GM19240 (cell line): ENCODE data around the gene EIF4G2.
"Not testable (repeated sequence)": the region's sequence is repeated elsewhere in the genome, so short reads cannot be mapped to it uniquely, and the experiment has no call there.

Experiments used
- DNase-seq: peaks from one replicate; pipeline ENCODE4 v3.0.0; 2011; ENCODE audit warnings: low spot score; ENCODE audit not compliant: insufficient read length

The EIF4G2 gene

DNA sequence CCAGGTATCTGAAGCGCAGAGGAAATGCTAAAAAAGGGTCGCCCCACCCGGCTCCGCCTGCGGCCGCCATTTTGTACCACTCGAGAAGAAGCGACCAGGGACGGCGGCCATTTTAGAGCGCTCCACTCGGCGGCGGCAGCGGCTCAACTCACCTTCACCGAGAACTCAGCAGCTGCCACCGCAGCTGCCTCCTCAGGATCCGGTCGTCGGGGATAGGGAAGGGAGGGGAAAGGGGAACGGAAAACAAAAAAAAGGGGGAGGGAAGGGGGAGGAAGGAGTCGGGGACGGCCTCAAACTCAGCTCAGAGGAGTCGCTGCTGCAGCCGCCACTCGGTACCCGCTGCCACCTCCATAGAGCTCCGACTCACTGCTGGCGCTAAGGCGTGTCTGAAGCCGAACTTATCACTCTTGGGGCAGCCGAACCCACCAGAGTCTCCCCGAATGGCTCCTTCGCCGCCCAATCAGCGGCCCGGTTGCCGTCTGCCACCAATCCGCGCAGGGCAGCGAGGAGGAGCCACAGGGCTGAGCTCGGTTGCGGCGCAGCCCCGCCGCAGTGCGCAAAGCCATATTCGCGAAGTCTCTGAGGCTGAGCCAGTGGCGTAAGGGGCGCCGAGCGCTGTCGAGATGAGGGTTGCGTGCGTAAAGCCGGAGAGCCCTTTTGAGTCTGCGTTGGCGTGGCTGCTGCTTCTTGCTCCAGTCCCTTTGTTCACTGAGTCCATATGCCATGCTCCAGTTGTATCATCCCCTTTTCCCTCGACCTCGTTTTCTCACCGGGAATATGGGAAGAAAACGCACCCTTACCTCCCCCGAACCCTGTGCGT is at the start of gene EIF4G2:
EIF4G2 (minus strand) TSS at position 374 of the 820 bp plus-strand sequence.
- DNase-seq: peak; percentile 81

DNA sequence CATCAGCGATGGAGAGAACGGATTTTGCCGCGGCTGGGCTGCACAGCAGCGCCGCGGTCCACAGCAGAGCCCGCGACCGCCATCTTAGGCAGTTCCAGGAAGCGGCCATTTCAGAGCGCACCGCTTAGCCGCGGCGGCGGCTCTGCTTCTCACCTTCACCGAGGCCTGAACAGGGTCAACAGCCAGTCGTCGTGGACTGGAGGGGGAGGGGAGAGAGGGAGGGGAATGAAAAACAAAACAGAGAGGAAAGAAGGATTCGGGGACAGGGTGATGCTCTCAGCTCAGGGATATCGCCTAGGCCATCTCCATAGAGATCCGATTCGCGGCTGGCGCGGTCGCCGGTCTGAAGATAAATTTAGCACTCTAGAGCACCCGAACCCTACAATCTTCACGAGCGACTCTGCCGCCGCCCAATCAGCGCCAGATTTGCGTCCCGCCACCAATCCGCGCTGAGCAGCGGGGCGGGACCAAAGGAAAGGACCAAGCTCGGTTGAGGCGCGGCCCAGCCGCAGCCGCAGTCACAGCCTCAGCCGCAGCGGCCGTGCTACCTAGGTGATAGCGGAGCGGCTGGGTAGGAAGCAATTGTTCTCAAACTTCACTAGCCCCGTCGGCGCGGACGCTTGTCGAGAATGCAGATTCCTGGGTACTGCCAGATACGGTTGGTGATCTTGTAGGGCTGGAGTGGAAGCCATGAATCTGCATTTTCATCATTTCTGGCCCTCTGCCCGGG is 49.1 kb upstream of the EIF4G2 start, which contains the start of gene ZBED5:
ZBED5 (minus strand) TSS at position 345 of the 730 bp plus-strand sequence. CDS start 3,108 bp downstream, outside the sequence.
- DNase-seq: peak; percentile 43

DNA sequence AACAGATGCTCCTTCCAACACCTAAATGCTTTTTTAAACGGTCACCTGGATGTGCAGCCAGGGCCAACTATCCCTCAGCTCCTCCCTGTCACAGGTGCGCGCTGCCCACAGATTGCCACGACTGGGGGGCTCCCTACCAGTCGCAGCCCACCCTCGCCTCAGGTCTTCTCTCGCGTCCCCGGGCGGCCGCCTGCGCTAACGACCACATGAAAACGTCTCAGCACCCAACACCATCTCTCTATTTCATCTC is 48.7 kb upstream of the EIF4G2 start:
- no peak for DNase-seq

DNA sequence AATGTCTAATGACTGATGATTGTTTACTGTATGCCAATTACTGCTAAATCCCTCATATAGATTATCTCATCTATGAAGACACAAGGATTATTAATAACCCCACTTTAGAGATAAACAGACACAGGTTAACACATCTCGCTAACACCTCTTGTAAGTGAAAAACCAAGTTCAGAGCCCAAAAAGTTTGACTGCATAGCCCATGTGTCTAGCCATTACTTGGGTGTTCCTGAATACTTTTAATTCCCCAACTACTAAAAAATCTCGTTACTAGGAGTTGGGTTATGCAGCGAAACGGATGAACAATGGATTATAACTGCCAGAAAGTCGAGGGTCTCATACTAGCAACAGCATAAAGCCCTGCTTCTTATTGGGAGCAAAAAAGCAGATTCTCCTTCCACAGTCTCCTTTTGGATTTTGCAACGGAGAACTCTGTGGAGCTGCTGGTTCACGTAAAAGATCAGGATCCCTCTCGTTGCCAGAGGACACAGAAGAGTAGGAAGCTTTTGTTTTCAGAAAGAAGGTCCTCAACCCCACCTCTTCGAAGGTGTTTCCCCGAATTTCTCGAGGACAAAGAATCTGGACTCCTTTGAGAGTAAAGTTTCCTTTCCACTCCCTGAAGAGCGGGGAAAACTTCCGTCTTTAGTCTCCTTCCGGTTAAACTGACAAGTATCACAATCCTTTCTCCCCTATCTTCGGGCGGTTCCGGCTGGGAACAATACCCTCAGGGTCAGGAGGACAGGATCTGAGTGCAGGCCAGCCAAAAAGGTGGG is 48.1 kb upstream of the EIF4G2 start:
- DNase-seq: no peak

DNA sequence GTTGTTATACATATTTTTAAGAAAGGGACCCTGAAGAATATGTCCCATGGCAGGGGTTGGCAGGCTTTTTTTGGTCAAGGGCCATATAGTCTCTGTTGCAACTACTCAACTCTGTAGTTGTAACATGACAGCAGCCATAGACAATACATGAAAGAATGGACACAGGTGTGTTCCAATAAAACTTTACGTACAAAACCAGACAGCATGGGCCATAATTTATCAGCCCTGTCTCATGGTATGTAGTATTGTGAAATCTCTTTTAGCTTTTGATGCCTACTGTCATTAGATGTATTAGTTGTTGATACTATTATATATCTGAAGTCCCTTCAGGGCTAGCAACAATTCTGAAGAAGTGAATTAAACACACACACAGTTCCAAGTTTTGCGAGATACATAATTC is 46.6 kb upstream of the EIF4G2 start:
- no peak for DNase-seq

DNA sequence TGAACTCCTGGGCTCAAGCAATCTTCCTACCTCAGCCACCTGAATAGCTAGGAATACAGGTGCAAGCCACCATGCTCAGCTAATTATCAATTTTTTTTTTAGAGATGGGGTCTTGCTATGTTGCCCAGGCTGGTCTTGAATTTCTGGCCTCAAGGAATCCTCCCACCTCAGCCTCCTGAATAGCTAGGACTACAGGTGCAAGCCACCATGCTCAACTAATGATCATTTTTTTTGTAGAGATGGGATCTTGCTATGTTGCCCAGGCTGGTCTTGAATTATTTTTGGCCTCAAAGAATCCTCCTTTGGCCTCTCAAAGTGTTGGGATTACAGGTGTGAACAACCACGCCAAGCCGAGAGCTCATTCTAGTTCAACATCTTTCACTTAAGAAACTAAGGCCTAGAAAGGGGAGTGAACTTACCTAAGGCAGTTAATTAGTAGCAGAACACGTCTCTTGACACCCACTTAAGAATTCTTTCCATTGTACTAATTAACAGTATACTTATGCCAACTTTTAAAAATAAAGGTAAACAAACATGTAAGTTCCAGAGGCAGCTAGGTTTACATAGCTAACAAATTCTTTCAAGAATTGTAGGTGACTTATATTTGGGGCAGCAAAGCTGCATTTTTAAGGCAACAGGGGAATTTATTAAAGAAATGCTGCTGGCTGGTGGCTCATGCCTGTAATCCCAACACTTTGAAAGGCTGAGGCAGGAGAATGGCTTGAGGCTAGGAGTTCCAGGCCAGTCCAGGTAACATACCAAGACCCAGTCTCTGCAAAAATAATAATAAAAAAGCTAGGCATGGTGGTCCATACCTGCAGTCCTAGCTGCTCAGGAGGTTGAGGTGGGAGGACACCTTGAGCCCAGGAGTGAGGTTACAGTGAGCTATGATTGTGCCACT is 39.5 kb upstream of the EIF4G2 start:
- DNase-seq: no peak

DNA sequence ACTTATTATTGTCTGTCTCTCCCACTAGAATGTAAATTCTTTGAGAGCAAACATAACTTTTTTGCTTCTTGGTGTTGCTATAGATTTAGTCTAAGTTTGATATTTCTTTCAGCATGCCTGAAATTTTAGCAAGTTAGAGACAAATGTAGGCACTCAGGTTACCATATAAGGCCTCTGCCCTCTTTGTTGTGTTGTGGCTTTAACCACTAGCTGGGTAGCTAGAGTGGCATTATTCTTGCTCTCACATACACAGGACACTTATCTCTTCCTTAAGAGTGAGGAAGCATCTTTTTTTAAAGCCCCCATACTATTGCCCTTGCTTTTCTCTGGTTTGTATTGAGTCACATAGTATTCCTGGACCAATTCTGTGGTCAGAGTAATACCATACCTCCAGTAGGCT is 37.9 kb upstream of the EIF4G2 start:
- no peak for DNase-seq

DNA sequence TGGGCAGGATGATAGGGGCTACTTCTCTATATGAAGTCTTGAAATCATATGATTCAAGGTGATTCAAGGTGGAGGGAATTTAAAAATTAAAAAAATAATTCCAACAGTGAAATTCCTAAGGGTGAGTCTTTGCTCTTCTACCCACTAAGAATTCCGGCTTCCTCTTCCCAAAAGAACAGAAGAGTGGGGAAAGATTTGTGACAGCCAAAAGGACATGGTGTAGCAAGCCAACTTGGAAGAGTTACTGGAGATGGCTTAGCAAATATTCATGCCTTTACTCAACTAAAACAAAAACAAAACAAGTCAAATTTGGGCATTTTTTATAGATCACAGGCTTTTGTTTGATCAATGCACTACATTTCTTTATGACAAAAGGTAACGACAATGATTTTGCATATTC is 36.9 kb upstream of the EIF4G2 start:
- no peak for DNase-seq

DNA sequence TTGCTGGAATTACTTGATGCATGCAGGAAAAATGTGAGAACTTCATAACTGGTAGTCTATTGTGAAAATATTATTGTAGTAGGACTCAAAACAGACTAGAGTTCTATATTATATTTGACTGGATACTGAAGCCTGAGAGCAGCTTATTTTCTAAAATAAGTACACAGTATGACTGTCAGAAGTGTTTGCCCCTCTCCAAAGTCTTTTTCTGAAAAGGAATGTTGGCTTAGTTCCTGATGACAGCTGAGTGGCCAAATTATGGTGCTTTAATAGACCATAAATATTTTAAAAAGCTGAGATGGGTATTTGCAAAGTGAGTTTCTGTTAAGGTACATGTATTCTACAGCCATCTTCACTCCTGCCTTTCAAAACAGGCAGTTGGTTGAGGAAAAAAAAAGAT is 36.1 kb upstream of the EIF4G2 start:
- no peak for DNase-seq

DNA sequence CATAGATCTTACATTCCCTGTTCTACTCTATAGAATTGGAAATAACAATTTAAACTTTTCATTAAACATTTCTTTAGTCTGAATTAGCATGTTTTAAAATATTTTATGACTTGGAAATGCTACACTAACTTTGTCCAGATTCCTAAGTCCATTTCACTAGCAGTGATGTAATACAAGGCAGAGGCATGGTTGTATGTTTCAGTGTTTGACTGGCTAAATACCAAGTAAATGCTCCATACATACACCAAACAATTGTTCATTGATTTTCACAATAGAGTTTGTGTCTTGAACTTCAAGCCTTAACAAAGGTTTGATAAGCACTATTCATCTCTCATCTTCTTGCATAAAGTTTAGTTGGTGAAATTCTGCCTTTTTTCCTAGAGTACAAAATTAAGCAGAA is 35.6 kb upstream of the EIF4G2 start:
- DNase-seq: no peak

DNA sequence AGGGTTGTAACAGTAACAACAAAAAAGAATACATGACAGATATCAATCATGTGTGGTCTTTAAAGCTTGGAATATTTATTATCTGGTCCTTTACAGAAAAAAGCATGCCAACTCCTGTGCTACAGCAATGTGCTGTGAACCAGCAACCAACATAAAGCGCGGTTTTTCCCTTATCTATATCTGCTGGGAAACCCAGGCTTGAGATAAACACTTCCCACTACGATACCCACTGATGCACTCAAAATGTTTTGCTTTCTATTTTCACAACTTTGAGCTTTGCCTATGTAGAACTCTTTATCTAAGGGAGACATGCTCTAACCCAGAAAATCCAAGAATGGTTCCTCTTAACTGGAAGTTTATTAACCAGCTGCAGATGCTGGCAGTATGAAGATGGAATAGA is 30.2 kb upstream of the EIF4G2 start:
- no peak for DNase-seq

DNA sequence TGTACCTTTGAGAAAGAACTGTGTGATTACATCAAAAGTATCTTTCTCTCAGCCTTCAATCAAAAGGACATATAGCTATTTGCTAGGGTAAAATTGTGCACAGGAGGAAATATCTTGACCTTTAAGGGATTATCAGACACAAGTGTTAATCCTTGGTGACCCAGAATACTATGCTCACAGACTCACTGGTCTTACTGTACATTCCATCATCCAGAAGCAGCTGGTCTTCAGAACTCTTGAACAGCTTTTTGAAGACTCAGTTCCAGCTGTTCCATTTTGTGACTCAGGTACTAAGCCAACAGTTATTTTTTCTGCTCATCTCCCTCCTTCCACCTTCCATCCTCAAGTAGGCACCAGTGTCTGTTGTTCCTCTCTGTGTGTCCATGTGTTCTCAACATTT is 29.4 kb upstream of the EIF4G2 start:
- DNase-seq: no peak

DNA sequence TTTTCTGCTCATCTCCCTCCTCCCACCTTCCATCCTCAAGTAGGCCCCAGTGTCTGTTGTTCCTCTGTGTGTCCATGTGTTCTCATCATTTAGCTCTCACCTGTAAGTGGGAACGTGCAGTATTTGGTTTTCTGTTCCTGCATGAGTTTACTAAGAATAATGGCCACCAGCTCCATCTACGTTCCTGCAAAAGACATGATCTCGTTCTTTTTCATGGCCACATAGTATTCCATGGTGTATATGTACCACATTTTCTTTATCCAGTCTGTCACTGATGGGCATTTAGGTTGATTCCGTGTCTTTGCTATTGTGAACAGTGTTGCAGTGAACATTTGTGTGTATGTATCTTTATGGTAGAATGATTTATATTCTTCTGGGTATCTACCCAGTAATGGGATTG is 28.2 kb upstream of the EIF4G2 start:
- DNase-seq: not testable (repeated sequence)

DNA sequence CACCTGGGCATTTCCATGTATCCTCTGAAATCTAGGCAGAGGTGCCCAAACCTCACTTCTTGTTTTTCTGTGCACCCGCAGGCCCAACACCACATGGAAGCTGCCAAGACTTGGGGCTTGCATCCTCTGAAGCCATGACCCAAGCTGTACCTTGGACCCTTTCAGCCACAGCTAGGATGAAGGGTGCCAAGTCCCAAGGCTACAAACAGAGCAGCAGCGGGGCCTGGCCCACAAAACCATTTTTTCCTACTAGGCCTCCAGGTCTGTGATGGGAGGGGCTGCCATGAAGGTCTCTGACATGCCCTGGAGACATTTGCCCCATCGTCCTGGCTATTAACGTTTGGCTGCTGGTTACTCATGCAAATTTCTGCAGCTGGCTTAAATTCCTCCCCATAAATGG is 20.4 kb upstream of the EIF4G2 start:
- DNase-seq: no peak

DNA sequence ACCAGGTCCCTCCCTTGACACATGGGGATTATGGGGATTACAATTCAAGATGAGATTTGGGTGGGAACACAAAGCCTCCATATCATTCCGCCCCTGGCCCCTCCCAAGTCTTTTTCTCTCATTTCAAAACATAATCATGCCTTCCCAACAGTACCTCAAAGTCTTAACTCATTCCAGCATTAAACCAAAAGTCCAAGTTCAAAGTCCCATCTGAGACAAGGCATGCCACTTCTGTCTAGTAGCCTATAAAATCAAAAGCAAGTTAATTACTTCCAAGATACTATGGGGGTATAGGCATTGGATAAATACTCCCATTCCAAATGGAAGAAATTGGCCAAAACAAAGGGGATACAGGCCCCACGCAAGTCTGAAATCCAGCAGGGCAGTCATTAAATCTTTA is 19.7 kb upstream of the EIF4G2 start:
- DNase-seq: no peak

DNA sequence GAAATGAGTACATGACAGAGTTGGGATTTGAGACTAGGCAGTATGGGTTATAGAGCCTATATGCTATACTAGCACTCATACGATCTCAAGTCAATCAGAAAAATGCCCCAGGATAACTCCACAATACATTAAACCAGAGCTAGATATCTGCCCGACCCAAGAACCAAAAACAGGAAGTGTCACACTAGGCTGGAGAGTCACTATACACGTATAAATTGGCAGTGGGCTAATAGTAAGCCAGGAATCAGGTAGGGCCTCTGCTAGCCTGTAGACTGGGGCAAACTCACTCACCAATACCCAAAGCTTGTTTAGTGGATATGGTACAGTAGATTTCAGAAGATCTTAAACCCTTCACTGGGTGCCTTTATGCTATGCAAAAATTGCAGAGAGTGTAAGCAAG is 16.2 kb upstream of the EIF4G2 start:
- DNase-seq: peak; percentile 23

DNA sequence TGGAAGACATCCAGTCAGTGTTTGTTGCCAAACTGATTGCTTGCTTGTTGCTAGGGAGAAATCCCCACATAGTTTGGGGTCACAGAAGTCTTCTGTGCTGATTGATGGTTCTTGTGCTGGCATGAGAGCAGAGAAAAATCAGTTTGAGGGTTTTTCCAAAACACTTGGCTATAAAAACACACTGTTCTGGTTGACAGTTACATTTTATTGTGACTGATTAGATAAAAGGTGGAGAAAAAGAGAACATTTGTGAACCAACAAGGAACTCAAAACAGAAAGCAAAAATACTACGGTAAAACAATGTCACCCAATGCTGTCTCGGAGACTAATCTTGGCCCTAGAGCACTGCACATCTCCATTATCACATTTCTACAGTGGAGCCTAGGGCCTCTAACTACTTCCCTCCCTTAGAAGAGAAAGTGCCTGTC is 14.4 kb upstream of the EIF4G2 start:
- DNase-seq: no peak

DNA sequence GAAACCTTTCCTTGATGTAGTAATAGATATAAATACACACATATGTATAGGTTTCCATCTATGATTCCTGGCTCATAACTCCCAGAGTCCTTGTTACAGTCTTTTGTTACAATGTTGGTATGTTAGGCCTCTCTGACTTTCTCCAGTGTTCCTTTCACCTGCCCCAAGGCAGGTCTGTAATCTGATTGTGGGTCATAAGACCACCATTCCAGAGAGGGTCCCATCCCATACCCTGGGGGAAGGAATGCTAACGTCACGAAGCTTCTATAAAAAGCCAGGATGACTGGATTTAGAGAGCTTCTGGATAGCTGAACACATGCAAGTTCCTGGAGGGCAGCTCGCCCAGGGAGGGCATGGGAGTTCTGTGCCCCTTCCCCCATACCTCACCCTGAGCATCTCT is 13.8 kb upstream of the EIF4G2 start:
- DNase-seq: not testable (repeated sequence)

DNA sequence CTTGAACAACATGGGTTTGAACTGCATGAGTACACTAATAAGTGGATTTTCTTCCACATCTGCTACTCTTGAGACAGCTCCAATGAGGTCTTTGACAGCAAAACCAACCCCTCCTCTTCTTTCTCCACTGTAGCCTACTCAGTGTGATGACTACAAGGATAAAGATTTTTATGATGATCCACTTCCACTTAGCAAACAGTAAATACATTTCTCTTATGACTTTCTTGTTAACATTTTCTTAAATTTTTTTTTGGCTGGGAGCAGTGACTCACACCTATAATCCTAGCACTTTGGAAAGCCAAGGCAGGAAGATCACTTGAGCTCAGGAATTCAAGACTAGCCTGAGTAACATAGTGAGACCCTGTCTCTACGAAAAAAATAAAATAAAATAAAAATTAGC is 9.9 kb upstream of the EIF4G2 start:
- DNase-seq: no peak

DNA sequence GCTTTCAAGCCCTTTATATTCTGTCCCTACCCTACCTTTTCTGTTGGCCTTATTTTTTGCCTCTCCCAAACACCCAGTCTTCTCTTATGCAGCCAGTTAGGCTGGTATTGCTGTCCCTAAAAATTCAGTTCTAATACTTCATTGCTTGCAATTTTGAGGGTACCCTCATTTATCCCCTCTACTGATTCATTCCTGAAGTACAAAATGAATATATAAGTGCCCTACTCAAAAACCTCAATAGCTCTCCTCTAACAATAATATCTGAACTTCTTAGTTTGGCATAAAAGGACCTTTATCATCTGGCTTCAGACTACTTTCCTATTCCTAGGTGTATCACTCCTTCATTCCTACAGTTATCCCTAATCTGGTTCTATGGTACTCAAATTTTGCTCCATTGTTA is 5.2 kb upstream of the EIF4G2 start:
- DNase-seq: no peak
